ENCODE measurements around the gene B3GALT4.

DNA sequence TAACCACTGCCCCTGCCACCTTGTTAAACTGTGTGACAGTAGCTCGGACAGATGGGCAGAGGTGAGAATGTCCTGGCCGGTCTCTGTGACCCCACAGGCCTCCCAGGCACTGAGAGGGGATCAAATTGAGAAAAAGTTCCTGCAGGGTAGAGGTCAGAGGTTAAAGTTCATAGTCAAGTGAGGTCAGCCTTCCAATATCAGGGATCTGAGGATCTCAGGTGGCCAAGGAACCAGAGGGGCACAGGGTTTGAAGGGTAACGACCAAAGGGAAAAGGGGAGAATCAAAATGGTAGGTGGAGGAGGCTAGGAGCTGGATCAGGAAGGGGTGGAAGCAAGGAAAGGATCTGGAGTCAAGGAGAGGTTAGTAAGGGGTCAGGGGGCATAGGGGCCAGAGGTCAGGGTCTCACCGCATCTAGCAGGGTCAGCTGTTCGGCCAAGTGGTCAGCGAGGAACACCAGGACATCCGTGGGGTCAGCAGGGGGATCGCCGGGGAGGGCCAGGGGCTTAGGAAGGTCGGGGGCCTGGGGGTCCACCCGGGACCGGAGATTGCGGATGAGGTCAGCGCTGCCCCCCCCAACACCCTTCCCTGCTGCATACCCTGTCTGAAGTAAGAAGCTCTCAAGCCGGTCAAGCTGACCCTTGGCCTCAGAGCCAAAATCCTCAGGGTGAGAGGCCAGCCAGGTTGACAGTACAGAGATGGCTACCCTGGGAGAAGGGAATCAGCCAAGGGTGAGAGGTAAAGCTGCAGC is 18.9 kb downstream of the B3GALT4 start:
- TF ChIP-seq, protein P1, sequence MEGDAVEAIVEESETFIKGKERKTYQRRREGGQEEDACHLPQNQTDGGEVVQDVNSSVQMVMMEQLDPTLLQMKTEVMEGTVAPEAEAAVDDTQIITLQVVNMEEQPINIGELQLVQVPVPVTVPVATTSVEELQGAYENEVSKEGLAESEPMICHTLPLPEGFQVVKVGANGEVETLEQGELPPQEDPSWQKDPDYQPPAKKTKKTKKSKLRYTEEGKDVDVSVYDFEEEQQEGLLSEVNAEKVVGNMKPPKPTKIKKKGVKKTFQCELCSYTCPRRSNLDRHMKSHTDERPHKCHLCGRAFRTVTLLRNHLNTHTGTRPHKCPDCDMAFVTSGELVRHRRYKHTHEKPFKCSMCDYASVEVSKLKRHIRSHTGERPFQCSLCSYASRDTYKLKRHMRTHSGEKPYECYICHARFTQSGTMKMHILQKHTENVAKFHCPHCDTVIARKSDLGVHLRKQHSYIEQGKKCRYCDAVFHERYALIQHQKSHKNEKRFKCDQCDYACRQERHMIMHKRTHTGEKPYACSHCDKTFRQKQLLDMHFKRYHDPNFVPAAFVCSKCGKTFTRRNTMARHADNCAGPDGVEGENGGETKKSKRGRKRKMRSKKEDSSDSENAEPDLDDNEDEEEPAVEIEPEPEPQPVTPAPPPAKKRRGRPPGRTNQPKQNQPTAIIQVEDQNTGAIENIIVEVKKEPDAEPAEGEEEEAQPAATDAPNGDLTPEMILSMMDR (conservative IDR thresholded peaks at IDR 0.05; ENCODE audit: low read depth, low read length): no peak
- no peak for TF ChIP-seq EZH2 (IDR thresholded peaks at IDR 0.05; ENCODE audit: borderline replicate concordance, low read depth, low read length, poor library complexity, severe bottlenecking)
